ENCODE data around the gene RHOT2.

GRCh38 chr16:708019-708418 lies 40.1 kb downstream of the RHOT2 start:
- TF ChIP-seq CTCF (IDR thresholded peaks at IDR 0.05) (no peak), POLR2A (IDR thresholded peaks at IDR 0.05) (no peak)

Measured in uterus (tissue), 2 donors.